GM15510 (cell line): ENCODE data around the gene CWC27.

Source experiments
- POLR2A ChIP-seq: IDR thresholded peaks from 3 replicates; pipeline ENCODE4 v1.6.1; 2011; ENCODE audit warnings: borderline replicate concordance; ENCODE audit not compliant: insufficient read length; ENCODE audit errors: extremely low read depth

CWC27 gene

GRCh38 chr5:64921386-64921785 lies 152.7 kb downstream of the CWC27 start:
- no peak for TF ChIP-seq POLR2A

- TF ChIP-seq POLR2A: no peak
These were observed 154.5 kb downstream of the CWC27 start for GRCh38 chr5:64923151-64923685.

GRCh38 chr5:64925123-64925522 lies 156.4 kb downstream of the CWC27 start:
- TF ChIP-seq POLR2A: no peak

GRCh38 chr5:64929833-64930232 lies 161.1 kb downstream of the CWC27 start:
- no peak for TF ChIP-seq POLR2A

GRCh38 chr5:64930672-64931318 lies 162.1 kb downstream of the CWC27 start:
- TF ChIP-seq POLR2A: no peak

GRCh38 chr5:64939772-64940510 lies 171.2 kb downstream of the CWC27 start:
- TF ChIP-seq POLR2A: no peak

GRCh38 chr5:64942460-64942859 lies 173.7 kb downstream of the CWC27 start:
- no peak for TF ChIP-seq POLR2A

- no peak for TF ChIP-seq POLR2A
These were observed 176.1 kb downstream of the CWC27 start for GRCh38 chr5:64944868-64945267.

GRCh38 chr5:64947031-64947430 lies 178.3 kb downstream of the CWC27 start:
- no peak for TF ChIP-seq POLR2A

- no peak for TF ChIP-seq POLR2A
These were observed 179.1 kb downstream of the CWC27 start for GRCh38 chr5:64947801-64948200.

- TF ChIP-seq POLR2A: no peak
These were observed 180.6 kb downstream of the CWC27 start for GRCh38 chr5:64949331-64949730.

- no peak for TF ChIP-seq POLR2A
These were observed 184.4 kb downstream of the CWC27 start for GRCh38 chr5:64952951-64953673.

- TF ChIP-seq POLR2A: no peak
These were observed 185.8 kb downstream of the CWC27 start for GRCh38 chr5:64954518-64954917.

- TF ChIP-seq POLR2A: no peak
These were observed 190.1 kb downstream of the CWC27 start for GRCh38 chr5:64958757-64959391.

- TF ChIP-seq POLR2A: no peak
These were observed 194.5 kb downstream of the CWC27 start for GRCh38 chr5:64963278-64963677.

GRCh38 chr5:64968591-64969110 lies 199.9 kb downstream of the CWC27 start:
- no peak for TF ChIP-seq POLR2A

GRCh38 chr5:64969578-64969977 lies 200.8 kb downstream of the CWC27 start:
- TF ChIP-seq POLR2A: no peak
